LNCAP (cell line): ENCODE measurements around the gene FBXO45.

Experiments
- CTCF ChIP-seq: fragments of 450-650 bp; IDR thresholded peaks from 2 replicates; pipeline ENCODE4 v1.5.1; 2017; ENCODE audit warnings: mild to moderate bottlenecking

FBXO45 gene

DNA sequence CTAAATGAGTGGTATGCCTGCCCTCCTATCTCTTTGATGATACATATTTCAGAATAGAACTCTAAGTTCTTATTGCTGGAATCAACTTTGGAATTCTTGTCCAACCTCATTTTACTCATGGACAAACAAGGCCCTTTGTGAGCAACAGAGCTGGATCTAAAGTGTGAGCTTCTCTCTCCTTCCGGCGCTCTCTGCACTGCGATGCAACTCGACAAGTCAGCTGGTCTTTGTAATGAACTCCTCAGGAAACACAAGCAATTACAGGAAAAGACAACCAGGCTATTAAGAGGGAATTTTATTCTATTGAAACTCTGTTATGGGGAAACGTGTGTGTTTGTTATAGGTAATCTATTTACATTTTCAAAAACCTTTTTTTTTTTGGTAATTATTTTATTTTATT, 50.8 kb downstream of the FBXO45 start:
- no peak for TF ChIP-seq CTCF

DNA sequence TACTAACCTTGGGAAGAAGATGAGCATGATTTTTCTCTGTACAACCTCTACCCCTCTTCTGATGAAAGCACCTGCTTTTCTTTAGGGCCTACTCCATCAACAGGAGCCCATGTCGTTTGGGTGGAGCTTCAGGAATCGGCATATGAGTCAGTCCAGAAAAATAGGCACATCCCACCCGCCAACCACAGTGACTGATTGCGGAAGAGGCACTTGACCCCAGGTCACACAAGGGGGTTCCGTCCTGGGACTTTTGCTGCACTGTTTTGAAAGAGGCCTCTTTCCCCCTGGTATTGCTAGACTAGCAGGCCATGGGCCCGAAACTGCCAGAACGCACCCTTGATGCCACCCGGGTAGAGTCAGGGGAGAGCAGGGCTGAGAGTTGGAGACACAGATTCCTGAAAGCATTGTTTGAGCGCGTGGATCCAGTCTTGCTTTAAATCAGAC, 51.7 kb downstream of the FBXO45 start:
- TF ChIP-seq CTCF = no peak

GRCh38 chr3:196620684-196621083, 52.2 kb downstream of the FBXO45 start:
- no peak for TF ChIP-seq CTCF

DNA sequence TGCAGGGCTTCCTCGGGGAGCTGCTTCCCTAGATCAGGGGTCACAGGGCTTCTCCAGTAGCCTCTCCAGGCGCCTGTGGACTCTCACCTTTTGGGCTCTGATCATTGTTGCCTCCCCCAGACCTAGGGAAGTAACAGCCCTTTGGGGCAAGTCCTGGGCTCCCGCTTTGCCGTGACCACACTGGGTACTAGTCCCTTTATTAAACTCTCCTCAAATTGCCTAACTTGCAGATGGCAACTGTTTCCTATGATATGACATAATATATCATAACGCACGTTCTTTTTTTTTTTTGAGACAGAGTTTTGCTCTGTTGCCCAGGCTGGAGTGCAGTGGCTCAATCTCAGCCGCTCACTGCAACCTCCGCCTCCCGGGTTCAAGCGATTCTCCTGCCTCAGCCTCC, 53.2 kb downstream of the FBXO45 start:
- no peak for TF ChIP-seq CTCF

DNA sequence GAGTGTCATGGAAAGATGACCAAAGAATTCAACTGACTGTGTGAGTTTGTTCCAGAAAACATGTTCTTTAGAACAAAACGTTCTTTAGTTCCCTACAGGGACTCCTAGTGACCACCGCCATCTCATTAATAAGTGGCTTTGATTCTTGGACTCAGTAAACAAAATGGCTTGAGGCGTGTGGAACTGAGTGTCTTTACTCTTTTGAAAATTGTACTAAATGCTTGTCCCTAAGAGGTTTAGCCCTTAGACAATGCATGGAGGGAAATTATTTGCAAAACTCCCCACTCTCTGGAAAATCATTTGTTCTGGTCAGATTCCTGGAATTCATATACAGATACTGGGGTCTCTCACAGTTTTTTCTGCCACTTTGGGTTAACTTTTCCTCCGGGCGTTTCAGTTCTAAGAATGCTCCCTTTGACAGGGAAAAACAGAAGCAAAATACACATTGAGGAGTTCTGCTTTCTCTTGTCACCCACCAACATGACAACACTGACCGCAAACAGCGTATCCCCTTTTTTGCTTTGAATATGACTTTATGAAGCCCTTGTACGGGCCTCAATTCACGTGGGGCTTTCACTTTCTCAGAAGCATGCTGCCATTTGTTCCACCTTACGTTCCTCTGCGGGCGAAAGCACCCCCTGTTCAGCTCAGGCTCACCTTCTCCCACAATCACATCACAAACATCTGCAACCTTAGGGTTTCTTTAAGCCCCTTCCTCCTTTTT, 55.8 kb downstream of the FBXO45 start:
- TF ChIP-seq CTCF = no peak

DNA sequence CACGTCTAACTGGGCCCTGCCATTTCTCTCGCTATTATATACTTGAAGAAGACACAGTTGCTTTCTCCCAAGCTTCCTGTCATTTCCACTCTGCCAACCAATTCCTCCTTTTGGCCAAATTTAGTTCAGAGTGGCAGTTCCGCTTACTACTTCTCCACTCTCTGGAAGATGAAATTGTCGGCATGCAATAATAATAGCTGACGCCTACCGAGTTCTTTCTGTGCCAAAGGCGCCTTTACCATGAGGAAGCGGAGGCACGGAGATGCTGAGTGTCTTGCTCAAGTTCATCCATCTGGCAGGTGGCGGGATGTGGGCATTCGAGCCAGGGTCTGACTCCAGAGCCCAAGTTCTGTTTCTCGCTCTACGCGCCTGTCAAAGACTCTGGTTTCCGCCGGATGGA, 56.4 kb downstream of the FBXO45 start:
- TF ChIP-seq CTCF = no peak

- TF ChIP-seq CTCF = no peak
These were observed 56.9 kb downstream of the FBXO45 start for GRCh38 chr3:196625331-196625730.

DNA sequence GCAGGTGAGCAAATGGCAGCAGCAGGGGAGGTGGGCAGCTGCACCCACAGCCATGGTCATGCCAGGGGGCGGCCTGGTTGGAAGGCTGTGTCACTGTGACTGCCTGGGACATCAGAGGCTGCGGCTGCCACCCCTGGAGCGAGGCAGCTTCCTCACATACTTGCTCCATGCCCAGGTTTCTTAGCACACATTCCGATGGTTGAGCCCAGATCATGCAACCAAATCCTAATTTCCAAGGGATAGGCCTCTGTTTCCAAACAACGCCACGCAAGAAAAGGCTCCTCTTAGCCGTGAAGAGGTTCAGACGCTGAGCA, 59.4 kb downstream of the FBXO45 start:
- no peak for TF ChIP-seq CTCF
